Adrenal gland (tissue), 12 donors: ENCODE data around the gene SMAD3. TPM values are rescaled to one million over a fixed set of nuclear protein-coding genes. Genes with fewer than 3 reads are reported as not detected.

ENCODE experiments used
- DNase-seq, 7 donors: peaks; one replicate each; pipeline ENCODE4 v3.0.0-alpha.2; 2019 to 2020
- H3K27ac ChIP-seq, 5 donors: fragments of 200-600 bp; sonication (generic) in 4 of 5; 1 replicate in 3 of 5; 2 replicates in 2 of 5; pipeline versions ENCODE4 v1.5.1 to v1.8.0; 2016 to 2020; ENCODE audit warnings: mild to moderate bottlenecking in 1 of 5
- H3K27me3 ChIP-seq: fragments of 200-600 bp; 2 replicates; pipeline ENCODE4 v1.8.0; 2021
- H3K36me3 ChIP-seq, 2 donors: fragments of 200-600 bp; replicated peaks in 1 of 2; 1 replicate in 1 of 2; 2 replicates in 1 of 2; pipeline versions ENCODE4 v1.5.1 to v1.8.0; 2018 to 2022
- H3K4me1 ChIP-seq, 2 donors: fragments of 200-600 bp; replicated peaks in 1 of 2; 1 replicate in 1 of 2; 2 replicates in 1 of 2; pipeline versions ENCODE4 v1.5.1 to v1.8.0; 2018 to 2021
- H3K4me3 ChIP-seq, 4 donors: fragments of 200-600 bp; sonication (generic) in 3 of 4; one replicate each; pipeline ENCODE4 v1.5.1; 2016 to 2018
- H3K9me3 ChIP-seq, 3 donors: fragments of 200-600 bp; sonication (generic) in 1 of 3; replicated peaks in 1 of 3; 1 replicate in 2 of 3; 2 replicates in 1 of 3; pipeline versions ENCODE4 v1.5.1 to v1.8.0; 2016 to 2021
- CTCF ChIP-seq, 6 experiments: fragments of 450-650 bp in 4 of 6; fragments of 200-600 bp in 2 of 6; sonication (generic) in 1 of 6; IDR thresholded peaks; 1 replicate in 5 of 6; 2 replicates in 1 of 6; pipeline versions ENCODE4 v1.5.1 to v1.8.0; 2016 to 2021; ENCODE audit warnings: antibody characterized with exemption in 6 of 6, mild to moderate bottlenecking in 2 of 6, moderate library complexity in 1 of 6
- POLR2A ChIP-seq, 2 donors: fragments of 450-650 bp; IDR thresholded peaks; one replicate each; pipeline ENCODE4 v1.6.1; 2017; ENCODE audit warnings: antibody characterized with exemption in 2 of 2, mild to moderate bottlenecking in 2 of 2, moderate library complexity in 1 of 2
- WGBS, 4 donors: extraction: QIAGEN DNeasy Blood & Tissue Kit in 2 of 4; methylation state at CpG; one replicate each; pipeline versions ENCODE4 v1.1.5 to v1.1.7; 2013 to 2017; 5-methylcytosine and 5-hydroxymethylcytosine counted together
- intact Hi-C, 2 donors: fragments of 100-400 bp; cut with DNase I; formaldehyde crosslinking; loops; one replicate each; pipeline versions ENCODE4 v1.14.1 to v1.15.0; 2022 to 2023
- polyA plus RNA-seq, 3 donors: library from polyadenylated mRNA; stranded (reverse); fragments of 200-250 nt in 2 of 3; fragments of 350-450 nt in 1 of 3; fragmentation: Illumina TruSeq in 1 of 3; extraction: RNeasy Lipid Tissue Mini Kit (QIAGEN cat#74804) in 1 of 3; gene quantifications; one replicate each; pipeline ENCODE4 v1.2.3, GENCODE V29; 2013 to 2014
- total RNA-seq, 9 donors: library from RNA; depleted of rRNA in 4 of 9; stranded (reverse); fragments of >200 nt in 4 of 9; fragments of 120-200 nt in 1 of 9; fragmentation: NEBNext Ultra II Directional in 1 of 9; extraction: Animal tissue kit (Norgen Biotek cat#: 25700) in 1 of 9; gene quantifications; one replicate each; pipeline versions ENCODE4 v1.1.0 to v1.2.4, GENCODE V29; 2013 to 2023
- donor health status: healthy with polysubstance abuse.
- donor health status: Bipolar disorder and iron deficiency.
- donor health status: DM: yes; HTN: yes; CAD: no.
- donor health status: DM: no; HTN: no; CAD: no.
- donor health status: DM: no; HTN: no; CAD: no.
- donor health status: DM: yes; HTN: yes; CAD: no.

Gene SMAD3
- total and polyA plus RNA-seq, 12 donors, result 6.4 to 92.0 (median 8.0) TPM

DNA sequence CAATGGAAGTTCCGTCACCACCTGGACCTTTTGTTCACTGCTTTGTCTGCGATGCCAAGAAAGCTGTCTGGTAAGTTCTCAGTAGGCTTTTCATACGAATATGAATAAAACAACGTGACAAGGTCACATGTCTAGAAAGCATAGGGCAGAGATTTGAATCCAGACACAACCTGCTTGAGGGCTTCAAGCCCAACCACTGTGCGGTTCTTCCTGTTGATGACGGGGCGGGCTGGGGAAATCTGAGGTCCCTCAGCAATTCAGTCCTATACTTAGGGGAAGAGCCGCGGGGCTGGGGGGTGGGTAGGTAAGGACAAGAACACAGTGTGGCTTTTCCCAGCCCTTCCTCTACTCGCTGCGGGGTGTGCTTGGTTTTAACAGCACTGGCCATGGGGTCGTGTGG, 32.4 kb upstream of the SMAD3 start:
- no peaks in the 10 kb centered on the region for H3K9me3 ChIP-seq
- peak overlapping the region in 1 of 4 donors; percentile 48 for H3K4me3 ChIP-seq
- DNase-seq, result no peak
- H3K36me3 ChIP-seq, result no peaks in the 10 kb centered on the region
- no peaks in the 10 kb centered on the region for H3K27me3 ChIP-seq
- TF ChIP-seq CTCF (IDR thresholded peaks at IDR 0.05), result no peak
- no peak for TF ChIP-seq POLR2A (IDR thresholded peaks at IDR 0.05)
- intact Hi-C loops, result no loop called here
- no peak overlapping the region for H3K27ac ChIP-seq
- H3K4me1 ChIP-seq, result peaks cover 0 to 10% of the 10 kb centered on the region in 2 donors
- WGBS, 4 donors, result 50 to 62% (median 55%) methylated on average over 12 of the region's 12 CpGs

DNA sequence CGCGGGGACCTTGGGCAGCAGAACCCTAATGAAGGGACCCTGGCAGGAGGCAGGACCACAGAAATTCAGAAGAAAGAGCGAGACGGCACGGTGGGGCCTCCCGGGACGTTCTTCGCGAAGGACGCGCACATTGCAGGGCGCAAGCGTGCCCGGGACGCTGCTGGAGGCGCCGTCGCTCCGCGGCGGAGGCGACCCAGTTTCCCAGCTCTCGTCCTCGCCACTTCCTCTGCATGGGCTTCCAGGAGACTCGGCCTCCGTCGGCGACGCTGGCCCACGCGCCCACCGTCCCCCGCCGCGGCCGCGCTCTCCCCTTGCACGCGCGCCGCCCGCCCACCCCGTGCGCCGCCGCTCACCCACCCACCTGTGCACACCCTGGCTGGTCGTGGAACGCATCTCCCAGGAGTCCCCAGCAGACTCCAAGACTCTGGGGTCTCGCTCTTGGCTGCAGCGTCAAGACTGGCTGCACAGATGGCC, 31.8 kb upstream of the SMAD3 start:
- H3K4me3 ChIP-seq, result peak overlapping the region in 1 of 4 donors; percentile 48
- H3K4me1 ChIP-seq, result peaks cover 0 to 10% of the 10 kb centered on the region in 2 donors
- no peak for DNase-seq
- intact Hi-C loops, result no loop called here
- no peak for TF ChIP-seq CTCF (IDR thresholded peaks at IDR 0.05)
- 5 to 13% (median 5%) methylated on average over 4 to 50 of the region's 50 CpGs for WGBS, 4 donors
- no peaks in the 10 kb centered on the region for H3K9me3 ChIP-seq
- H3K27me3 ChIP-seq, result no peaks in the 10 kb centered on the region
- no peaks in the 10 kb centered on the region for H3K36me3 ChIP-seq
- H3K27ac ChIP-seq, result no peak overlapping the region

GRCh38 chr15:67035886-67036285, 29.5 kb upstream of the SMAD3 start:
- H3K27ac ChIP-seq, result no peak overlapping the region
- H3K9me3 ChIP-seq, result no peaks in the 10 kb centered on the region
- intact Hi-C loops, result no loop called here
- no peak overlapping the region for H3K4me3 ChIP-seq
- no peak for TF ChIP-seq POLR2A (IDR thresholded peaks at IDR 0.05)
- no peak for TF ChIP-seq CTCF (IDR thresholded peaks at IDR 0.05)
- H3K36me3 ChIP-seq, result no peaks in the 10 kb centered on the region
- 87 to 95% (median 90%) methylated on average over 3 to 5 of the region's 5 CpGs for WGBS, 4 donors
- H3K27me3 ChIP-seq, result no peaks in the 10 kb centered on the region
- no peak for DNase-seq
- peaks cover 0 to 10% of the 10 kb centered on the region in 2 donors for H3K4me1 ChIP-seq

- no peak for DNase-seq
- Histone ChIP-seq H3K36me3 (no peaks in the 10 kb centered on the region), H3K4me1 (peaks cover 0 to 17% of the 10 kb centered on the region in 2 donors), H3K4me3 (no peak overlapping the region), H3K27ac (no peak overlapping the region), H3K9me3 (no peaks in the 10 kb centered on the region), H3K27me3 (no peaks in the 10 kb centered on the region)
- TF ChIP-seq CTCF (IDR thresholded peaks at IDR 0.05) (no peak), POLR2A (IDR thresholded peaks at IDR 0.05) (no peak)
- intact Hi-C loops, result no loop called here
- 90 to 95% (median 93%) methylated on average over 8 of the region's 8 CpGs for WGBS, 4 donors
Observed at GRCh38 chr15:67036775-67037555, 28.4 kb upstream of the SMAD3 start.
